ENCODE results near the gene EIF4ENIF1.

The EIF4ENIF1 gene

GRCh38 chr22:31442768-31443489 lies 46.7 kb downstream of the EIF4ENIF1 start:
- Histone ChIP-seq H3K27me3 (no peaks in the 10 kb centered on the region), H3K9me3 (no peaks in the 10 kb centered on the region), H3K4me3 (ENCODE audit: low read depth, low read length) (no peak overlapping the region), H3K4me1 (no peaks in the 10 kb centered on the region; the same call in 1 of the 2 replicates), H3K36me3 (peaks cover 70% of the 10 kb centered on the region)
- TF ChIP-seq CTCF (IDR thresholded peaks at IDR 0.05; ENCODE audit: low read depth, low read length): no peak
- DNase-seq: no peak

- no peak for TF ChIP-seq CTCF (IDR thresholded peaks at IDR 0.05; ENCODE audit: low read depth, low read length)
- H3K9me3 ChIP-seq: no peaks in the 10 kb centered on the region
- H3K27me3 ChIP-seq: no peaks in the 10 kb centered on the region
- H3K4me3 ChIP-seq (ENCODE audit: low read depth, low read length): no peak overlapping the region
- DNase-seq: no peak
- peaks cover 76% of the 10 kb centered on the region for H3K36me3 ChIP-seq
- H3K4me1 ChIP-seq: no peaks in the 10 kb centered on the region; the same call in 1 of the 2 replicates
These were observed 48.0 kb downstream of the EIF4ENIF1 start for GRCh38 chr22:31441652-31442051.

- Histone ChIP-seq H3K4me1 (no peaks in the 10 kb centered on the region; the same call in 1 of the 2 replicates), H3K9me3 (no peaks in the 10 kb centered on the region), H3K27me3 (no peaks in the 10 kb centered on the region), H3K36me3 (peaks cover 82% of the 10 kb centered on the region), H3K4me3 (ENCODE audit: low read depth, low read length) (no peak overlapping the region)
- no peak for TF ChIP-seq CTCF (IDR thresholded peaks at IDR 0.05; ENCODE audit: low read depth, low read length)
- no peak for DNase-seq
These were observed 49.0 kb downstream of the EIF4ENIF1 start for GRCh38 chr22:31440681-31441080.

- Histone ChIP-seq H3K4me1 (no peaks in the 10 kb centered on the region; the same call in 1 of the 2 replicates), H3K36me3 (peaks cover 85% of the 10 kb centered on the region), H3K9me3 (no peaks in the 10 kb centered on the region), H3K27me3 (no peaks in the 10 kb centered on the region), H3K4me3 (ENCODE audit: low read depth, low read length) (no peak overlapping the region)
- DNase-seq: peak; percentile 42
- no peak for TF ChIP-seq CTCF (IDR thresholded peaks at IDR 0.05; ENCODE audit: low read depth, low read length)
These were observed 49.8 kb downstream of the EIF4ENIF1 start for GRCh38 chr22:31439808-31440207.

GRCh38 chr22:31436132-31436531 lies 53.5 kb downstream of the EIF4ENIF1 start:
- Histone ChIP-seq H3K4me3 (ENCODE audit: low read depth, low read length) (no peak overlapping the region), H3K4me1 (no peaks in the 10 kb centered on the region; the same call in 1 of the 2 replicates), H3K27me3 (no peaks in the 10 kb centered on the region), H3K9me3 (no peaks in the 10 kb centered on the region), H3K36me3 (peaks cover 93% of the 10 kb centered on the region)
- no peak for TF ChIP-seq CTCF (IDR thresholded peaks at IDR 0.05; ENCODE audit: low read depth, low read length)
- DNase-seq: no peak

GRCh38 chr22:31431950-31432349 lies 57.7 kb downstream of the EIF4ENIF1 start:
- Histone ChIP-seq H3K36me3 (peaks cover 92% of the 10 kb centered on the region), H3K27me3 (no peaks in the 10 kb centered on the region), H3K9me3 (no peaks in the 10 kb centered on the region), H3K4me3 (ENCODE audit: low read depth, low read length) (no peak overlapping the region), H3K4me1 (no peaks in the 10 kb centered on the region)
- TF ChIP-seq CTCF (IDR thresholded peaks at IDR 0.05; ENCODE audit: low read depth, low read length): no peak
- no peak for DNase-seq
